Measurements from ENCODE around the gene YIPF4. TPM values are rescaled to one million over a fixed set of nuclear protein-coding genes. Genes with fewer than 3 reads are reported as not detected.
"Not testable (repeated sequence)": the region's sequence is repeated elsewhere in the genome, so short reads cannot be mapped to it uniquely, and the experiment has no call there.

YIPF4 gene
- total RNA-seq, 4 donors from 2014 or later, result 14.7 to 29.9 (median 19.7) TPM

- peak overlapping the region; percentile 85 for H3K4me3 ChIP-seq (ENCODE audit: low read depth, poor library complexity, severe bottlenecking)
- DNase-seq (ENCODE audit: low spot score in 2 of 2), result no peak
- intact Hi-C loops (cut with DNase I; ENCODE audit: low total_unique reads), result no loop called here
- TF ChIP-seq CTCF (IDR thresholded peaks at IDR 0.05), result no peak
- no peak for TF ChIP-seq POLR2A (IDR thresholded peaks at IDR 0.05)
- WGBS, 2 donors, result 10% methylated on average over 9 to 10 of the region's 10 CpGs
Measured at GRCh38 chr2:32355976-32356680, 78.4 kb downstream of the YIPF4 start.

GRCh38 chr2:32356681-32357317, 79.1 kb downstream of the YIPF4 start, which contains the start of gene BIRC6:
Gene BIRC6, plus strand, starts transcription at chr2:32357023. Its CDS starts 139 bp downstream, at chr2:32357162.
- peak within 1 kb of the TSS; percentile 98 for H3K4me3 ChIP-seq (ENCODE audit: low read depth, poor library complexity, severe bottlenecking)
- intact Hi-C loops (cut with DNase I; ENCODE audit: low total_unique reads), result no loop called here
- 0 to 2% methylated on average over 27 to 54 of the region's 76 CpGs for WGBS, 2 donors
- TF ChIP-seq CTCF (IDR thresholded peaks at IDR 0.05) (no peak), POLR2A (IDR thresholded peaks at IDR 0.05) (no peak)
- peak; percentile 97 to 100 for DNase-seq (ENCODE audit: low spot score in 2 of 2)

- intact Hi-C loops (cut with DNase I; ENCODE audit: low total_unique reads), result no loop called here
- DNase-seq (ENCODE audit: low spot score in 2 of 2), result peak; percentile 39 to 90
- 0 to 1% methylated on average over 41 to 55 of the region's 65 CpGs for WGBS, 2 donors
- TF ChIP-seq POLR2A (IDR thresholded peaks at IDR 0.05), result no peak
- no peak for TF ChIP-seq CTCF (IDR thresholded peaks at IDR 0.05)
- H3K4me3 ChIP-seq (ENCODE audit: low read depth, poor library complexity, severe bottlenecking), result peak overlapping the region; percentile 98
Measured at GRCh38 chr2:32357318-32358110, 79.8 kb downstream of the YIPF4 start.

- intact Hi-C loops (cut with DNase I; ENCODE audit: low total_unique reads), result no loop called here
- TF ChIP-seq POLR2A (IDR thresholded peaks at IDR 0.05), result no peak
- TF ChIP-seq CTCF (IDR thresholded peaks at IDR 0.05), result no peak
- no peak for DNase-seq (ENCODE audit: low spot score in 2 of 2)
- 4 to 7% methylated on average over 16 of the region's 16 CpGs for WGBS, 2 donors
- peak overlapping the region; percentile 98 for H3K4me3 ChIP-seq (ENCODE audit: low read depth, poor library complexity, severe bottlenecking)
Measured at GRCh38 chr2:32358111-32358482, 80.4 kb downstream of the YIPF4 start.

GRCh38 chr2:32360416-32360815, 82.7 kb downstream of the YIPF4 start:
- 70 to 81% methylated on average over 4 of the region's 4 CpGs for WGBS, 2 donors
- no peak overlapping the region for H3K4me3 ChIP-seq (ENCODE audit: low read depth, poor library complexity, severe bottlenecking)
- no peak for DNase-seq (ENCODE audit: low spot score in 2 of 2)
- TF ChIP-seq CTCF (IDR thresholded peaks at IDR 0.05), result no peak
- TF ChIP-seq POLR2A (IDR thresholded peaks at IDR 0.05), result no peak
- intact Hi-C loops (cut with DNase I; ENCODE audit: low total_unique reads), result no loop called here

GRCh38 chr2:32362997-32363396, 85.3 kb downstream of the YIPF4 start:
- DNase-seq (ENCODE audit: low spot score in 2 of 2); intact Hi-C loops (cut with DNase I; ENCODE audit: low total_unique reads); H3K4me3 ChIP-seq (ENCODE audit: low read depth, poor library complexity, severe bottlenecking): not testable (repeated sequence)
- WGBS, 2 donors, result 94 to 100% methylated on average over 2 of the region's 2 CpGs
